IMR-90 (cell line): ENCODE results near the gene CROCC2. TPM values are rescaled to one million over a fixed set of nuclear protein-coding genes. Genes with fewer than 3 reads are reported as not detected.

Experiments used
- ATAC-seq: fragments of 200-7000 bp; cut with Tn5 transposase; 2 replicates; pipeline ENCODE4 v1.9.1; 2020; ENCODE audit warnings: low read depth, mild to moderate bottlenecking, moderate library complexity
- BruUV-seq: library from RNA; stranded (reverse); fragments of 400-500 nt; replicated peaks from 2 replicates; lab custom pipeline; 2021; lab: Mats Ljungman, UMichigan
- CTCF ChIA-PET: fragments of 300-600 bp; formaldehyde crosslinking; extraction: SDS; loops from one replicate; lab custom pipeline; 2021; ENCODE audit warnings: antibody characterized with exemption; lab: Yijun Ruan, JAX
- POLR2A ChIA-PET: fragments of 300-600 bp; sonication (Branson Sonifier 250); formaldehyde crosslinking; loops from one replicate; lab custom pipeline; 2022; ENCODE audit warnings: antibody characterized with exemption; ENCODE audit not compliant: unreplicated experiment; lab: Charles Lee
- DNase-seq: peaks from one replicate; pipeline ENCODE4 v3.0.0; 2013
- H2AFZ ChIP-seq: replicated peaks from 2 replicates; pipeline ENCODE3; 2013; ENCODE audit warnings: low read length, mild to moderate bottlenecking; ENCODE audit not compliant: poor library complexity
- H2AK5ac ChIP-seq: 2 replicates; pipeline ENCODE4 v1.6.1; 2013; ENCODE audit warnings: low read depth, low read length, inconsistent platforms
- H2AK9ac ChIP-seq: replicated peaks from 2 replicates; pipeline ENCODE3; 2013; ENCODE audit warnings: mild to moderate bottlenecking, low read depth, low read length, moderate library complexity; ENCODE audit not compliant: poor library complexity
- H2BK120ac ChIP-seq: 2 replicates; pipeline ENCODE4 v1.6.1; 2013; ENCODE audit warnings: low read depth, low read length, inconsistent platforms
- H2BK15ac ChIP-seq: 3 replicates; pipeline ENCODE4 v1.6.1; 2013; ENCODE audit warnings: low read depth, low read length, inconsistent platforms
- H2BK20ac ChIP-seq: 2 replicates; pipeline ENCODE4 v1.6.1; 2013; ENCODE audit warnings: low read depth, mild to moderate bottlenecking, inconsistent platforms, low read length, moderate library complexity
- H2BK5ac ChIP-seq: 2 replicates; pipeline ENCODE4 v1.6.1; 2013; ENCODE audit warnings: mild to moderate bottlenecking, low read depth, low read length, inconsistent platforms; ENCODE audit not compliant: poor library complexity, severe bottlenecking
- H3K14ac ChIP-seq: replicated peaks from 2 replicates; pipeline ENCODE4 v1.6.1; 2013; ENCODE audit warnings: low read depth, low read length, inconsistent platforms
- H3K18ac ChIP-seq: 2 replicates; pipeline ENCODE4 v1.6.1; 2013; ENCODE audit warnings: low read depth, low read length, control low read depth
- H3K23ac ChIP-seq: 2 replicates; pipeline ENCODE4 v1.6.1; 2013; ENCODE audit warnings: low read depth, low read length, inconsistent platforms
- H3K27ac ChIP-seq: 2 replicates; pipeline ENCODE4 v1.5.1; 2013; ENCODE audit warnings: mild to moderate bottlenecking, control low read depth, low read length; ENCODE audit not compliant: insufficient read depth
- H3K27me3 ChIP-seq: 2 replicates; pipeline ENCODE4 v1.6.1; 2013; ENCODE audit warnings: low read length; ENCODE audit not compliant: control insufficient read depth, insufficient read depth
- H3K36me3 ChIP-seq: 2 replicates; pipeline ENCODE4 v1.6.1; 2013; ENCODE audit warnings: low read length, mixed read lengths; ENCODE audit not compliant: control insufficient read depth, insufficient read depth
- H3K4ac ChIP-seq: 2 replicates; pipeline ENCODE4 v1.6.1; 2013; ENCODE audit warnings: low read depth, low read length, inconsistent platforms
- H3K4me1 ChIP-seq: 2 replicates; pipeline ENCODE4 v1.6.1; 2013; ENCODE audit warnings: low read length, mixed read lengths; ENCODE audit not compliant: control insufficient read depth, insufficient read depth
- H3K4me2 ChIP-seq: 2 replicates; pipeline ENCODE4 v1.6.1; 2013; ENCODE audit warnings: low read depth, mild to moderate bottlenecking, control low read depth, low read length, moderate library complexity
- H3K4me3 ChIP-seq: 2 replicates; pipeline ENCODE4 v1.5.1; 2013; ENCODE audit warnings: low read depth, mild to moderate bottlenecking, control low read depth, low read length, moderate library complexity; ENCODE audit not compliant: insufficient read depth
- H3K56ac ChIP-seq: 2 replicates; pipeline ENCODE4 v1.6.1; 2013; ENCODE audit warnings: low read length, inconsistent platforms; ENCODE audit not compliant: insufficient read depth; ENCODE audit errors: extremely low read depth
- H3K79me1 ChIP-seq, 2 experiments: 2 replicates each; pipeline ENCODE4 v1.6.1; 2013; ENCODE audit warnings: low read length in 2 of 2, inconsistent platforms in 1 of 2, low read depth in 1 of 2
- H3K9ac ChIP-seq: 2 replicates; pipeline ENCODE4 v1.6.1; 2013; ENCODE audit warnings: low read depth, low read length, control low read depth
- H3K9me1 ChIP-seq: 2 replicates; pipeline ENCODE4 v1.6.1; 2013; ENCODE audit warnings: low read length, inconsistent platforms; ENCODE audit not compliant: insufficient read depth
- H3K9me3 ChIP-seq: 2 replicates; pipeline ENCODE4 v1.6.1; 2013; ENCODE audit warnings: low read length; ENCODE audit not compliant: control insufficient read depth, insufficient read depth
- H4K20me1 ChIP-seq: 2 replicates; pipeline ENCODE4 v1.6.1; 2013; ENCODE audit warnings: low read length, inconsistent platforms; ENCODE audit not compliant: insufficient read depth
- H4K5ac ChIP-seq: 2 replicates; pipeline ENCODE4 v1.6.1; 2013; ENCODE audit warnings: mild to moderate bottlenecking, low read depth, low read length, control low read depth
- H4K8ac ChIP-seq, 2 experiments: 2 replicates each; pipeline ENCODE4 v1.6.1; 2013; ENCODE audit warnings: low read depth in 2 of 2, low read length in 2 of 2, control low read depth in 1 of 2, inconsistent platforms in 1 of 2
- H4K91ac ChIP-seq: 2 replicates; pipeline ENCODE4 v1.6.1; 2013; ENCODE audit warnings: low read depth, low read length, inconsistent platforms; ENCODE audit not compliant: insufficient read depth
- CEBPB ChIP-seq: IDR thresholded peaks from 2 replicates; pipeline ENCODE4 v1.6.1; 2012; ENCODE audit warnings: low read depth, low read length, improper control_type of control experiment
- CTCF ChIP-seq: conservative IDR thresholded peaks from 2 replicates; pipeline ENCODE4 v1.5.1; 2012; ENCODE audit warnings: mild to moderate bottlenecking, low read depth, low read length, improper control_type of control experiment
- ELK1 ChIP-seq: fragments of 150-350 bp; IDR thresholded peaks from 2 replicates; pipeline ENCODE4 v1.6.1; 2016; ENCODE audit warnings: low read depth, mild to moderate bottlenecking, low read length, moderate library complexity, borderline replicate concordance
- FOS ChIP-seq: fragments of 150-350 bp; IDR thresholded peaks from 2 replicates; pipeline ENCODE4 v1.6.1; 2016; ENCODE audit warnings: low read depth, low read length
- MAZ ChIP-seq: IDR thresholded peaks from 2 replicates; pipeline ENCODE4 v1.6.1; 2012; ENCODE audit warnings: low read depth, mild to moderate bottlenecking, low read length, improper control_type of control experiment, moderate library complexity, borderline replicate concordance
- MXI1 ChIP-seq: IDR thresholded peaks from 2 replicates; pipeline ENCODE4 v1.6.1; 2012; ENCODE audit warnings: low read depth, mild to moderate bottlenecking, low read length, moderate library complexity, borderline replicate concordance
- NFE2L2 ChIP-seq: fragments of 150-350 bp; IDR thresholded peaks from 2 replicates; pipeline ENCODE4 v1.6.1; 2016; ENCODE audit warnings: low read depth, mild to moderate bottlenecking, low read length
- POLR2A ChIP-seq: IDR thresholded peaks from 2 replicates; pipeline ENCODE4 v1.6.1; 2012; ENCODE audit warnings: mild to moderate bottlenecking, low read depth, low read length
- RAD21 ChIP-seq: IDR thresholded peaks from 2 replicates; pipeline ENCODE4 v1.6.1; 2012; ENCODE audit warnings: low read length, improper control_type of control experiment
- RCOR1 ChIP-seq: IDR thresholded peaks from 2 replicates; pipeline ENCODE4 v1.6.1; 2012; ENCODE audit warnings: mild to moderate bottlenecking, low read length, improper control_type of control experiment; ENCODE audit not compliant: insufficient replicate concordance
- USF2 ChIP-seq: fragments of 150-350 bp; IDR thresholded peaks from 2 replicates; pipeline ENCODE4 v1.6.1; 2017; ENCODE audit warnings: mild to moderate bottlenecking, antibody characterized with exemption, low read length, low read depth
- WGBS, 2 experiments: methylation state at CpG; one replicate each; pipeline versions ENCODE4 v1.1.5 to v1.1.7; 2013; ENCODE audit warnings: missing lambda C conversion rate in 2 of 2; ENCODE audit not compliant: insufficient read length in 1 of 2; ENCODE audit errors: extremely low coverage in 2 of 2; 5-methylcytosine and 5-hydroxymethylcytosine counted together
- dilution Hi-C: fragments of 300-500 bp; cut with HindIII; formaldehyde crosslinking; loops from one replicate; pipeline ENCODE4 v1.14.3; 2018; ENCODE audit warnings: low sequenced_read_pairs; ENCODE audit not compliant: unreplicated experiment
- in situ Hi-C: fragments of 300-500 bp; cut with MboI; formaldehyde crosslinking; loops from 3 replicates; pipeline ENCODE4 v1.14.3; 2019; ENCODE audit warnings: low sequenced_read_pairs, inconsistent platforms, mixed read lengths
- intact Hi-C: fragments of 100-400 bp; cut with micrococcal nuclease; formaldehyde crosslinking; loops from 2 replicates; pipeline ENCODE4 v1.10.0; 2022
- polyA plus RNA-seq, 3 experiments: library from polyadenylated mRNA; depleted of rRNA; stranded (reverse); fragments of >200 nt; gene quantifications; 2 replicates each; pipeline ENCODE4 v1.2.3, GENCODE V29; 2012; ENCODE audit warnings: low replicate concordance in 1 of 3
- total RNA-seq: library from RNA; depleted of rRNA; stranded (reverse); fragments of >200 nt; gene quantifications from 2 replicates; pipeline ENCODE4 v1.2.3, GENCODE V29; 2012

CROCC2 gene
- total and polyA plus RNA-seq, 2 of the 4 experiments (the other 2 are of a cell fraction) = not detected

- no peak for TF ChIP-seq CEBPB
Measured at GRCh38 chr2:240872317-240873097, 33.6 kb upstream of the CROCC2 start (continued).

- in situ Hi-C loops = loop anchor here (25.0 kb wide), 1 partner anchor 789 kb away; no protein-coding TSS in a partner anchor
- Histone ChIP-seq H3K56ac (no peak overlapping the region), H2AK5ac (no peak overlapping the region), H3K9me3 (no peaks in the 10 kb centered on the region), H3K4me3 (no peak overlapping the region), H2BK120ac (no peak overlapping the region), H3K36me3 (no peaks in the 10 kb centered on the region), H3K9ac (no peak overlapping the region), H3K9me1 (no peaks in the 10 kb centered on the region), H4K20me1 (no peaks in the 10 kb centered on the region), H3K4ac (no peak overlapping the region), H3K79me1 (no peaks in the 10 kb centered on the region), H2AFZ (no peak overlapping the region), H4K5ac (no peak overlapping the region), H4K8ac (no peak overlapping the region), H3K18ac (no peak overlapping the region), H3K27ac (no peak overlapping the region), H2BK15ac (no peak overlapping the region), H2AK9ac (no peak overlapping the region), H2BK5ac (no peak overlapping the region), H3K23ac (no peak overlapping the region), H3K14ac (no peak overlapping the region), H3K27me3 (peaks cover 32% of the 10 kb centered on the region; the same call in 1 of the 2 replicates), H3K4me2 (no peak overlapping the region), H3K4me1 (no peaks in the 10 kb centered on the region; the same call in 1 of the 2 replicates), H2BK20ac (no peak overlapping the region), H4K91ac (no peak overlapping the region)
- CTCF ChIA-PET = no interaction called here
- no TSS peak for BruUV-seq
- dilution Hi-C loops = no loop called here
- POLR2A ChIA-PET = no interaction called here
- ATAC-seq (no peak), DNase-seq (no peak)
- WGBS, 2 experiments = no CpG with 5 or more reads among the region's 21 CpGs
- intact Hi-C loops = no loop called here
- no peak for TF ChIP-seq MXI1
- TF ChIP-seq RAD21 = no peak
- no peak for TF ChIP-seq POLR2A
- TF ChIP-seq CEBPB = no peak
- no peak for TF ChIP-seq FOS
- no peak for TF ChIP-seq NFE2L2
- no peak for TF ChIP-seq USF2
- TF ChIP-seq MAZ = no peak
- no peak for TF ChIP-seq RCOR1
- no peak for TF ChIP-seq CTCF
- TF ChIP-seq ELK1 = no peak
Measured at GRCh38 chr2:240873098-240873788, 32.9 kb upstream of the CROCC2 start.
